Measurements from ENCODE around the gene GMDS.

DNA sequence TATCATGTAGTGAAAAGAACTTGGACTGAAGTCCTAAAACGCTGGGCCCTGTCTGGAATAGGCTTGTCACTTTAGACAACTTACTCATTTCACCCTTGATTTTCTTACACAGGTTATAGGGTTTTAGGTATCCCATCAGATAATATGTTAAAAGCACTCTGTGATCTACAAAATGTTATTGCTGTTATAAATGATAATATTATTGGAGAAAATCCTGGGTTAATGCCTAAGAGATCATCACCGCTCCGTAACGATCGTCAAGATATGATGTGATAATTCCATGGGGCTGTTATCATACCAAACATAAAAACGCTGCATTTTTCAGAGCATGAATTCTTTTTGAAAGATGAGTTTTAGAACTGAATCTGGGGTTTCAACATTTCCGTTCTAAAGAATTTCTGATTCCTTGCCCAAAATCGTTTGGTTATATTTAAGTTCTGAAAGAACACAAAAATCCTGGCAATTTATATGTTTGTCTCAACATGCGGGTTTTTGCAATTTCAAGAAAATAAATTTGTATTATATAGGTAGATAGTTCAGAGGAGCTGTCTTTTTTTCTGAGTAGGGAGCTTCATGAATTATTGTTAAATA, 480.9 kb downstream of the GMDS start:
- TF ChIP-seq, protein P1, sequence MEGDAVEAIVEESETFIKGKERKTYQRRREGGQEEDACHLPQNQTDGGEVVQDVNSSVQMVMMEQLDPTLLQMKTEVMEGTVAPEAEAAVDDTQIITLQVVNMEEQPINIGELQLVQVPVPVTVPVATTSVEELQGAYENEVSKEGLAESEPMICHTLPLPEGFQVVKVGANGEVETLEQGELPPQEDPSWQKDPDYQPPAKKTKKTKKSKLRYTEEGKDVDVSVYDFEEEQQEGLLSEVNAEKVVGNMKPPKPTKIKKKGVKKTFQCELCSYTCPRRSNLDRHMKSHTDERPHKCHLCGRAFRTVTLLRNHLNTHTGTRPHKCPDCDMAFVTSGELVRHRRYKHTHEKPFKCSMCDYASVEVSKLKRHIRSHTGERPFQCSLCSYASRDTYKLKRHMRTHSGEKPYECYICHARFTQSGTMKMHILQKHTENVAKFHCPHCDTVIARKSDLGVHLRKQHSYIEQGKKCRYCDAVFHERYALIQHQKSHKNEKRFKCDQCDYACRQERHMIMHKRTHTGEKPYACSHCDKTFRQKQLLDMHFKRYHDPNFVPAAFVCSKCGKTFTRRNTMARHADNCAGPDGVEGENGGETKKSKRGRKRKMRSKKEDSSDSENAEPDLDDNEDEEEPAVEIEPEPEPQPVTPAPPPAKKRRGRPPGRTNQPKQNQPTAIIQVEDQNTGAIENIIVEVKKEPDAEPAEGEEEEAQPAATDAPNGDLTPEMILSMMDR (IDR thresholded peaks at IDR 0.05): no peak
- TF ChIP-seq SP1 (CRISPR knock-in tag; conservative IDR thresholded peaks at IDR 0.05) (no peak), IRF2 (CRISPR knock-in tag; IDR thresholded peaks at IDR 0.05; ENCODE audit: borderline replicate concordance, low read depth) (no peak), ZNF512 (CRISPR knock-in tag; IDR thresholded peaks at IDR 0.05; ENCODE audit: borderline replicate concordance) (no peak), PRRX2 (CRISPR knock-in tag; IDR thresholded peaks at IDR 0.05) (no peak), ATF3 (CRISPR knock-in tag; conservative IDR thresholded peaks at IDR 0.05) (no peak), CREB1 (CRISPR knock-in tag; IDR thresholded peaks at IDR 0.05) (no peak), ATF1 (CRISPR knock-in tag; IDR thresholded peaks at IDR 0.05) (no peak), NR2C2 (CRISPR knock-in tag; IDR thresholded peaks at IDR 0.05) (no peak), NFYB (CRISPR knock-in tag; conservative IDR thresholded peaks at IDR 0.05; ENCODE audit: low read depth) (no peak)

Measured in WTC11 (cell line).